ENCODE results near the gene WASF2.

The WASF2 gene

DNA sequence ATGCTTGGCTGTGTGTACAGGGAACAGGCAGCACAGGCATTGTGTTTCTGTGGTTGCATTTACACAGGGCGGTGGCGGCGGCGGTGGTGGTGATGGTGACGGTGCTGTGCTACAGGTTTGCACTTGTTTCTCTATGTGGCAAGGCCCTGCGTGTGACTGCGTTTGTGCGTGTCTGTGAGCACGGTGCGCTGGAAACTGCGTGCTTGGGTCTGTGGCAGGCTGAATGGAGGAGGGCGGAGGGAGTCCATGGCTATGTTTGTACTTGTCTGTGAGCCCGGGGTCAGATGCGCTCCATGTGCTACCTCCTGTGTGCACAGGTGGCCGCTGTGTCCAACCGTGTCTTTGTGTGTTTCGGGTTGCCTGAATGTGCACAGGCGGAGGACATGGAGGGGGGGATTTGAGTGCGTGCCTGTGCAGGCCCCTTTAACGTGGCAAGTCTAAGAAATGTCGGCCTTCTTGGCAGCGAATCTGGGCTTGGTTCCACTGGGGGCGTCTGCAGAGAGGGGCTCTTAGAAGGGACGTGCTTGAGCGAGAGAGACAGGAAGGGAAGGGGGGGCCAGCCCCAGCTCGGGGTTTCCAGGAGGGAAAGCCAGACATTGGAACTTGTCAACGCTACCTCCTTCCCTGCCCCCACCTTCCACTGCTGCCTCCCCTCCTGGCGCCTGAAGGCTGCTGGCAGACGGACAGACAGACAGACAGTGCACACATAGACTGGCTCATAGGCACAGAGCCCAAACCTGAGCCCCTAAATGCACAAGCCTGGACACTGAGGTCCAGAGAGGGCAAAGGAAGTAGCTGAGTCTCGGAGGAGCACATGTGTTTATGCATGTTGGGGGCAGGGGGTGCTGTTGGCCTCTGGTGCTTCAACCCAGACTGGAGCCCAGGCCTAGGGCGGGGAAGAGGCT is 32.7 kb upstream of the WASF2 start:
- FAIRE-seq (no peak), DNase-seq (ENCODE audit: insufficient read length, low spot score) (no peak)
- no peak for TF ChIP-seq POLR2AphosphoS5 (IDR thresholded peaks at IDR 0.05; ENCODE audit: low read depth, low read length)
- no peak for TF ChIP-seq TAF1 (IDR thresholded peaks at IDR 0.05; ENCODE audit: low read depth, low read length)
- TF ChIP-seq SPI1 (IDR thresholded peaks at IDR 0.05; ENCODE audit: low read depth, low read length), result no peak
- no peak for TF ChIP-seq POU2F2 (IDR thresholded peaks at IDR 0.05; ENCODE audit: low read depth, low read length)
- TF ChIP-seq PAX5 (IDR thresholded peaks at IDR 0.05; ENCODE audit: insufficient read depth, low read length, severe bottlenecking), result no peak
- no peak for TF ChIP-seq POLR2A (IDR thresholded peaks at IDR 0.05; ENCODE audit: low read depth, low read length)

DNA sequence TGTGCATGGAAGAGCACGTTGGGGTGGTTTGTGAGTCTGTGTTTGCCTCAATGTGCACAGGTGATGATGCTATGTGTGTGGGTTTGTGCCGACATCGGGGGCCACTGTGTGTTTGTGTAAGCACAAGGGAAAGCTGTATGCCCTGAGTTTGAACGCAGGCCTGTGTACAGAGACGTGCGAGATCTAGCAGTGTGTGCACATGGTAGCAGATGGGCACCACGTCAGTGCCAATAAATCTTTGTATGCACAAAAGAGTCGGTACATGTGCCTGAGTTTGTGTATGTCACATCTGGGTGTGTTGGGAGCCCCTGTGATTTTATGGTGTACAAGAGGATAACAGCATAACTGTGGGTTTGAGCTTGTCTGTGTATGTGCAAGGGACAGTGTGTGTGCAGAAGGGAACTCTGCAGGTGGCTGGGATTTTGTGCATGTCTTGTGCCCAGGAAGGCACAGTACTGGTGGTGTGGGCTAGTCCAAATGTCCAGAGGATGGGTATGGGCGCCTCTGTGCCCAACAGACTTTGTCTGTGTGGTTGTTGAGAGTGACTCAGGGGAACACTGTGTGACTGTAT is 32.0 kb upstream of the WASF2 start:
- DNase-seq (ENCODE audit: insufficient read length, low spot score) (no peak), FAIRE-seq (peak; percentile 43)
- TF ChIP-seq POU2F2 (IDR thresholded peaks at IDR 0.05; ENCODE audit: low read depth, low read length), result no peak
- no peak for TF ChIP-seq POLR2A (IDR thresholded peaks at IDR 0.05; ENCODE audit: low read depth, low read length)
- TF ChIP-seq SPI1 (IDR thresholded peaks at IDR 0.05; ENCODE audit: low read depth, low read length), result no peak
- TF ChIP-seq TAF1 (IDR thresholded peaks at IDR 0.05; ENCODE audit: low read depth, low read length), result no peak
- TF ChIP-seq POLR2AphosphoS5 (IDR thresholded peaks at IDR 0.05; ENCODE audit: low read depth, low read length), result no peak
- TF ChIP-seq PAX5 (IDR thresholded peaks at IDR 0.05; ENCODE audit: insufficient read depth, low read length, severe bottlenecking), result no peak

DNA sequence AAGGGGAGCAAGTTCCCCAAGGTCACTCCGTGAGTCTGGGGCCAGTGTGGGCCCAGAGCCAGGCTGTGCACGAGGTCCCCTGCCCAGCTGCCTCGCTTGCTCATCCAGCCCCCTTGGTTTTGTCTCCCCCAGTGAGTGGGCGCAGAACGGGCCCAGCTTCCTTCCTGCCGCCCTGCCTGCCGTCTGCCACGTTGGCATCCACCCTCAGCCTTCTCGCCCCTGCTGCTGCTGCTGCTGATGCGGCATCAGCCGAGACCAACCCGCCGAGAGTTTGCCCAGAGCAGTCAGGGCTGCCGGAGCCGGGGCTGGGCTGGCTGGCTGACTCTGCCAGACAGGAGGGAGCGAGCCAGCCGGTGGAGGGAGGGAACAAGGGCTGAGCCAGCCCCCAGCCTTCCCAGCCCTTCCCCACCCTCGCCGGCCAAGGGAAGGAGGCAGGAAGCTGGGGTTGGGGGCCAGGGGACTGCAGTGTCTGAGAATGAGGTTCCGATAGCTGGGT is 31.4 kb upstream of the WASF2 start:
- DNase-seq (ENCODE audit: insufficient read length, low spot score) (no peak), FAIRE-seq (no peak)
- TF ChIP-seq PAX5 (IDR thresholded peaks at IDR 0.05; ENCODE audit: insufficient read depth, low read length, severe bottlenecking), result no peak
- no peak for TF ChIP-seq TAF1 (IDR thresholded peaks at IDR 0.05; ENCODE audit: low read depth, low read length)
- TF ChIP-seq POLR2AphosphoS5 (IDR thresholded peaks at IDR 0.05; ENCODE audit: low read depth, low read length), result no peak
- no peak for TF ChIP-seq POU2F2 (IDR thresholded peaks at IDR 0.05; ENCODE audit: low read depth, low read length)
- TF ChIP-seq POLR2A (IDR thresholded peaks at IDR 0.05; ENCODE audit: low read depth, low read length), result no peak
- TF ChIP-seq SPI1 (IDR thresholded peaks at IDR 0.05; ENCODE audit: low read depth, low read length), result no peak

- DNase-seq (ENCODE audit: insufficient read length, low spot score) (no peak), FAIRE-seq (no peak)
- TF ChIP-seq POU2F2 (IDR thresholded peaks at IDR 0.05; ENCODE audit: low read depth, low read length) (no peak), TAF1 (IDR thresholded peaks at IDR 0.05; ENCODE audit: low read depth, low read length) (no peak), SPI1 (IDR thresholded peaks at IDR 0.05; ENCODE audit: low read depth, low read length) (no peak), PAX5 (IDR thresholded peaks at IDR 0.05; ENCODE audit: insufficient read depth, low read length, severe bottlenecking) (no peak), POLR2AphosphoS5 (IDR thresholded peaks at IDR 0.05; ENCODE audit: low read depth, low read length) (no peak), POLR2A (IDR thresholded peaks at IDR 0.05; ENCODE audit: low read depth, low read length) (no peak)
Measured at GRCh38 chr1:27520651-27521050, 30.7 kb upstream of the WASF2 start.

DNA sequence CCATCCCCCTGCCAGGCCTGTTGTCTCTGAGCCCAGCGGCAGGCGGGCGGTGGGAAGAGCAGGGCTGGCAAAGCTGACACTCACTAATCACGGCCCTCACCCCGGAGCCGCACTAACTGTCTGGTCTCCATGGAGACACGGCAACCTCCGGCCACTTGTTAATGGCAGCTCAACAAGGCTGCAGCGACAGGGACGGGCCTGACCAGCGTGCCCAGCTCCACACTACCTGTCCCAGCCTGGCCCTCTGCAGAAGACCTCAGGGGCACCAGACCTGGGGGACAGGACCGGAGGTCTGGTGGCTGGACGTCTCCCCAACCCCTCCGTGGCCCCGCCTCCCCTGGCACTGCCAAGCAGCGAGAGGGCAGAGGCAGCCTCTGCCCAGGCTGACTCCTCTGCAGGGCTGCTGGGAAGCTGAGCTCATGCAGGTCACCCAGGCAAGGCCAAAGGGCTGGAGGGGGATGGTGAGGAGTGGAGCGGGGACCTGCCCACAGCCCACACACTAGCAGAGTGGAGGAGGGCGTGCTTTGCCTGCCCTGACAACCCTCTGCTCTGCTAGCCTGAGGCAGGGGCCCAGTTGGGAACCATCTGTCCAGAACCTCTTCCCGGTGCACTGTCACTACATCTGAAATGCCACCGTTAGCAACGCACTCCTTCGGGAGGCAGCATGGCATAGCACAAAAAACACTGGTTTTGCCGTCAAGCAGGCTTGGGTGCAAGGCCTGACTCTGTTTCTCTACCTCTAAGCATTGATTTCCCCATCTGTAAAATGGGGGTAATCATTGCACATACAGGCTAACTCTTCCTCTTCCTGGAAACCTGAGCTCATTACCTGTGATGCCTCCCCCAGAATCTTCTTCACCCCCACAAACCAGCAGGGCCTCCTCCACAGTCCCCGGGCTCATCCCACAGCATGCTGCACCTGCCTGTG is 29.6 kb upstream of the WASF2 start:
- TF ChIP-seq TAF1 (IDR thresholded peaks at IDR 0.05; ENCODE audit: low read depth, low read length) (no peak), POLR2A (IDR thresholded peaks at IDR 0.05; ENCODE audit: low read depth, low read length) (no peak), SPI1 (IDR thresholded peaks at IDR 0.05; ENCODE audit: low read depth, low read length) (no peak), POU2F2 (IDR thresholded peaks at IDR 0.05; ENCODE audit: low read depth, low read length) (no peak), PAX5 (IDR thresholded peaks at IDR 0.05; ENCODE audit: insufficient read depth, low read length, severe bottlenecking) (no peak)
- DNase-seq (ENCODE audit: insufficient read length, low spot score) (no peak), FAIRE-seq (no peak)

GRCh38 chr1:27518808-27519207 is 28.8 kb upstream of the WASF2 start:
- DNase-seq (ENCODE audit: insufficient read length, low spot score) (no peak), FAIRE-seq (no peak)

GRCh38 chr1:27517907-27518718 is 28.1 kb upstream of the WASF2 start:
- DNase-seq (ENCODE audit: insufficient read length, low spot score), result no peak
- TF ChIP-seq POLR2A (IDR thresholded peaks at IDR 0.05; ENCODE audit: low read depth, low read length) (no peak), TAF1 (IDR thresholded peaks at IDR 0.05; ENCODE audit: low read depth, low read length) (no peak), PAX5 (IDR thresholded peaks at IDR 0.05; ENCODE audit: insufficient read depth, low read length, severe bottlenecking) (no peak), POU2F2 (IDR thresholded peaks at IDR 0.05; ENCODE audit: low read depth, low read length) (no peak), POLR2AphosphoS5 (IDR thresholded peaks at IDR 0.05; ENCODE audit: low read depth, low read length) (no peak), SPI1 (IDR thresholded peaks at IDR 0.05; ENCODE audit: low read depth, low read length) (no peak)
- no peak for FAIRE-seq

More at GRCh38 chr1:27518808-27519207, 28.8 kb upstream of the WASF2 start:
- TF ChIP-seq POU2F2 (IDR thresholded peaks at IDR 0.05; ENCODE audit: low read depth, low read length), result no peak
- TF ChIP-seq POLR2A (IDR thresholded peaks at IDR 0.05; ENCODE audit: low read depth, low read length), result no peak
- no peak for TF ChIP-seq POLR2AphosphoS5 (IDR thresholded peaks at IDR 0.05; ENCODE audit: low read depth, low read length)
- no peak for TF ChIP-seq SPI1 (IDR thresholded peaks at IDR 0.05; ENCODE audit: low read depth, low read length)
- TF ChIP-seq TAF1 (IDR thresholded peaks at IDR 0.05; ENCODE audit: low read depth, low read length), result no peak
- TF ChIP-seq PAX5 (IDR thresholded peaks at IDR 0.05; ENCODE audit: insufficient read depth, low read length, severe bottlenecking), result no peak

DNA sequence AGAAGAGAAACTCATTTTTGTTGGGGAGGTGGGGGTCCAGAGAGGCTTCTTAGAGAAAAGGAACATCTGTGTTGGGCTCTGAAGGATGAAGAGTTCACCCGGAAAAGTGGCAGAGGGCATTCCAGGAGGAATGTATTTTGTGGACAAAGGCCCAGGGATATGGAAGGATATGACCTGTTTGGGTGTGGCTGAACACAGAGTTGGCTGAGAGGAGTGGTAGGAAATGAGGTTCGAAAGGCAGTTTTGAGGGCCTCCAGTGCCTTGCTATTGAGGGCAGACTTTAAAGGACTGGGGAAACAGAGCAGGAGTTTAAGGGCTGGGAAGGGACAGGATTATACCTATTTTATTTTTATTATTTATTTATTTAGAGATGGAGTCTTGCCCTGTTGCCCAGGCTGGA is 27.3 kb upstream of the WASF2 start:
- FAIRE-seq (no peak), DNase-seq (ENCODE audit: insufficient read length, low spot score) (no peak)
- no peak for TF ChIP-seq SPI1 (IDR thresholded peaks at IDR 0.05; ENCODE audit: low read depth, low read length)
- no peak for TF ChIP-seq TAF1 (IDR thresholded peaks at IDR 0.05; ENCODE audit: low read depth, low read length)
- TF ChIP-seq PAX5 (IDR thresholded peaks at IDR 0.05; ENCODE audit: insufficient read depth, low read length, severe bottlenecking), result no peak
- TF ChIP-seq POLR2A (IDR thresholded peaks at IDR 0.05; ENCODE audit: low read depth, low read length), result no peak
- no peak for TF ChIP-seq POU2F2 (IDR thresholded peaks at IDR 0.05; ENCODE audit: low read depth, low read length)
- no peak for TF ChIP-seq POLR2AphosphoS5 (IDR thresholded peaks at IDR 0.05; ENCODE audit: low read depth, low read length)

All from GM12891 (cell line).